Measurements from ENCODE around the gene TRAPPC8. TPM values are rescaled to one million over a fixed set of nuclear protein-coding genes. Genes with fewer than 3 reads are reported as not detected.
"Not testable (repeated sequence)": the region's sequence is repeated elsewhere in the genome, so short reads cannot be mapped to it uniquely, and the experiment has no call there.

TRAPPC8 gene, protein sequence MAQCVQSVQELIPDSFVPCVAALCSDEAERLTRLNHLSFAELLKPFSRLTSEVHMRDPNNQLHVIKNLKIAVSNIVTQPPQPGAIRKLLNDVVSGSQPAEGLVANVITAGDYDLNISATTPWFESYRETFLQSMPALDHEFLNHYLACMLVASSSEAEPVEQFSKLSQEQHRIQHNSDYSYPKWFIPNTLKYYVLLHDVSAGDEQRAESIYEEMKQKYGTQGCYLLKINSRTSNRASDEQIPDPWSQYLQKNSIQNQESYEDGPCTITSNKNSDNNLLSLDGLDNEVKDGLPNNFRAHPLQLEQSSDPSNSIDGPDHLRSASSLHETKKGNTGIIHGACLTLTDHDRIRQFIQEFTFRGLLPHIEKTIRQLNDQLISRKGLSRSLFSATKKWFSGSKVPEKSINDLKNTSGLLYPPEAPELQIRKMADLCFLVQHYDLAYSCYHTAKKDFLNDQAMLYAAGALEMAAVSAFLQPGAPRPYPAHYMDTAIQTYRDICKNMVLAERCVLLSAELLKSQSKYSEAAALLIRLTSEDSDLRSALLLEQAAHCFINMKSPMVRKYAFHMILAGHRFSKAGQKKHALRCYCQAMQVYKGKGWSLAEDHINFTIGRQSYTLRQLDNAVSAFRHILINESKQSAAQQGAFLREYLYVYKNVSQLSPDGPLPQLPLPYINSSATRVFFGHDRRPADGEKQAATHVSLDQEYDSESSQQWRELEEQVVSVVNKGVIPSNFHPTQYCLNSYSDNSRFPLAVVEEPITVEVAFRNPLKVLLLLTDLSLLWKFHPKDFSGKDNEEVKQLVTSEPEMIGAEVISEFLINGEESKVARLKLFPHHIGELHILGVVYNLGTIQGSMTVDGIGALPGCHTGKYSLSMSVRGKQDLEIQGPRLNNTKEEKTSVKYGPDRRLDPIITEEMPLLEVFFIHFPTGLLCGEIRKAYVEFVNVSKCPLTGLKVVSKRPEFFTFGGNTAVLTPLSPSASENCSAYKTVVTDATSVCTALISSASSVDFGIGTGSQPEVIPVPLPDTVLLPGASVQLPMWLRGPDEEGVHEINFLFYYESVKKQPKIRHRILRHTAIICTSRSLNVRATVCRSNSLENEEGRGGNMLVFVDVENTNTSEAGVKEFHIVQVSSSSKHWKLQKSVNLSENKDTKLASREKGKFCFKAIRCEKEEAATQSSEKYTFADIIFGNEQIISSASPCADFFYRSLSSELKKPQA (N-terminal part only)
- 53.3 and 75.6 TPM in 2 replicates for total RNA-seq

DNA sequence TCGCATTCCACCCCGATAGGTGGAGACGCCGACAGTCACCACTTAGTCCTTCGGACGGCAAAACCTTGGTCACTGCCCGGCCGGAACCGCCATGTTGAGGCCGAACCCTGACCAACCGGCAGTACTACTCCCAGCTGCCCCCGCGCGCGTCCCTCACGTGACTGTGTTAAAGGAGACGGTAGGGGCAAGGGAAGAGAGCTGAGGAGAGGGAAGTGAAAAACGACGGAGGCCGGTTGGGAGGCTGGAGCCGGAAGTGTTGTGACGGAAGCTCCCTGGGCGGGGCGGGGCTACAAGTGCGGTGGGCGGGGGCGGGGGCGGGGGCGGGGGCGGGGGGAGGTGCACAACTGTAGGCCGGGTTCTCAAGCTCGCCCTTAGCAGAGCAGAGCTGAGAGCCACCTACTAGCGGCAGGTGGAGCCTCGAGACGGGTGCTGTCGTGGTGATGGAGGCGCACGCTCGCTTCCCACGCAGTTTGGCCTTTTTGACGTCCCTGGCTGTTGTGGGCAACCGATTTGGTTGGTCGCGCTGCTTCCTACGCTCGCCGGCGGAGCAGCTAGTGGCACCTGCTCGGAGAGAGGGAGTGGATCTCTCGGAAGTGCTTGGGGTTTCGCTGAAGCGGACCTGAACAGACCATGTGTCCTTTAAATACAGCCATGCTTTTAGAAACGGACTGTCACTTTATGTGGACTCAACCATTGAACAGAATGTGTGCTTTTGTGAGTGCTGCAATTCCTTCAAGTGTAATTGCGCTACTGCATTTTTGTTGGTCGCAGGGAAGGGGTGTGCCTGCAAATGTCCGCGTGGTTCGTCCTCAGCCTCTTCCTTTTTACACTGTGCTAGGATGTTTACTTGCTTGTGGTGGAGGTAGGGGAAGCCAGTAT lies at the start of gene TRAPPC8:
Gene TRAPPC8, minus strand, starts transcription at position 130 of the 879 bp plus-strand sequence. CDS start 364 bp downstream, outside the sequence.
- peak; percentile 96 for DNase-seq (ENCODE audit: low read depth)

DNA sequence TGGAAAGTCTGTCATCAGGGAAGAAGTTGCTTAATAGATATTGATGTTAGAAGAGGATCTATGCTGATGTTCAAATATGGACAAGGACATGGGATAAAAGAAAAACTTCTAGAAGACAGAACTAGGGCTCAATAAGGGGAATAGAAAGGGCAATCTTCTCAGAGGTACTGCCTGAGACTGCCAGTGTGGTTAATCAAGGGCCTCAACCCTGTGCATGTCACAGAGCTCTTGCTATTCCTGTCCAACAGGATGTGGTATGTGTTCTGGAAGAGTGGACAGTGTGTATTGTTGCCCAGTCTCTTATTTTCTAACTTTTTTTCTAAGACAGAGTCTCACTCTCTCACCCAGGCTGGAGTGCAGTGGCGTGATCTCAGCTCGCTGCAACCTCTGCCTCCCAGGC lies 47.9 kb upstream of the TRAPPC8 start:
- DNase-seq (ENCODE audit: low read depth), result peak; percentile 60

GRCh38 chr18:31983976-31984375 lies 41.0 kb upstream of the TRAPPC8 start:
- peak; percentile 3 for DNase-seq (ENCODE audit: low read depth)

DNA sequence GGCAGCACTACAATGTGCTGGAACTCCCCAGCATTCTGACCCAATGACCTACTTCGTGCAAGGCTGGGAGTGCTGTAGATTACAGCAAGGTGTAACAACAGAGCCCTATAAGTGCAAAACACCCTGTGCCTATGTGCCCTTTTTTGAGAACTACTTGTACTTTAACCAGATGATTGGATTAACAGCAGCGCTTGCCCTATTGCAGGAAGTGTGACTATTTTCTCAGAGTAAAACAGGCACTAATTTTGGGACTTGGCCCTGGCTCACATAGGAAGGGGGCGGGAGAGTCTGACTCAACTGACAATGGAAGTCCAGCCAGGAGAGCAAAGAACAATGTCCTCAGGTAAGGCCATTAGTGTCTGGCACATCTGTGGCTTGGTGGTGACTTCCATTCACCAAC lies 40.1 kb upstream of the TRAPPC8 start:
- no peak for DNase-seq (ENCODE audit: low read depth)

DNA sequence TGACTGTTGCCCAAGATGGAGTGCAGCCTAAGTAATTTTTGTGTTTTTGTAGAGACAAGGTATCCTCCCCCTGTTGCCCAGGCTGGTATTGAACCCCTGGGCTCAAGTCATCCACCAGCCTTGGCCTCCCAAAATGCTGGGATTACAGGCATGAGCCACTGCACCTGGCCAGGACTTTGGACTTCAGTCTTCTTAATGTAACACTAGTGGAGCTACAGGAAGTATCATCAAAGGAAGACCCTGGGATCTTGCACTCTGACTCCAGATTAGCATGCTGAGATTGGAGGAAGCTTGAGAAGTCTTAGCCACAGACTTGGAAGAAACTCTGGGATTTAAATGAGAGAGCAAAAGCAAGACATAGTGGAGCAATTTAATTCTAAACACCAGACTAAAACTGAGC lies 37.9 kb upstream of the TRAPPC8 start:
- DNase-seq (ENCODE audit: low read depth), result no peak

- no peak for DNase-seq (ENCODE audit: low read depth)
Measured at GRCh38 chr18:31979714-31980113, 36.8 kb upstream of the TRAPPC8 start.

DNA sequence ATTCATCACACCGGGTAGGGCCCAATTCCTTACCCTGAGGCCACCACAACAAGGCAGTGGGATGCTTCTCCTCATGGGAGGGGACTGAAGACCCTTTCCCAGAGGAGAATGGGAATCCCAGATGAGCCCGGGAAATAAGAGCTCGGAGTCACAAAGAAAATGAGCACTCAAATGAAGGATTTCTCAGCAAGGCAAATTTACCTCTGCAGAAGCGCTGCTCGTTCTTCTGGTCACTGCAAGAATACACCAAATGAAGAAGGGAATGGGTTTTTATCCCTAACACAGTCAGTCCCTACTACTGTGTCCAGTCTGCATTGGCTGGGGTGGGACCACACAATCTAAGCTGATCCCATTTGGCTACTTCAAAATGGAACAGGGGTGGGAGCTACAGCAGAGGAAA lies 35.7 kb upstream of the TRAPPC8 start:
- no peak for DNase-seq (ENCODE audit: low read depth)

- DNase-seq (ENCODE audit: low read depth), result peak; percentile 49
Measured at GRCh38 chr18:31977270-31977872, 34.4 kb upstream of the TRAPPC8 start.

DNA sequence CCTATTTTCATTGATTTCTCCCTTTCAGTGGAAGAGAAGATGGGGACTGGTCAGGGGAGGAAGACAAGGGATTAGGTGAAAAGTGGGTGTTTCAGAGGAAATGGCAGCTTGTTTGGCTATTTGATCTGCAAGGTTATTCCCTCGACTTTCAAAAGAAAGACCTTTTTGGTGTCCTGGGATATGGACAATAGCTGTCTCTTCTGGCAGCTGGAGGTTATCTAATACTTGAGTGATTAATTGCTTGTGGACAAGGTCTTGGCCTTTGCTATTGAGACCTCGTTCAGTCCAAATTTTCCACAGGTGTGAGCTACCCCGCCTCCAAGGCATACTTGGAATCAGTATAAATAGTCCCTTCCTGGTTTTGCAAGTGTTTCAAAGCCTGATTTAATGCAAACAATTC lies 33.3 kb upstream of the TRAPPC8 start:
- no peak for DNase-seq (ENCODE audit: low read depth)

DNA sequence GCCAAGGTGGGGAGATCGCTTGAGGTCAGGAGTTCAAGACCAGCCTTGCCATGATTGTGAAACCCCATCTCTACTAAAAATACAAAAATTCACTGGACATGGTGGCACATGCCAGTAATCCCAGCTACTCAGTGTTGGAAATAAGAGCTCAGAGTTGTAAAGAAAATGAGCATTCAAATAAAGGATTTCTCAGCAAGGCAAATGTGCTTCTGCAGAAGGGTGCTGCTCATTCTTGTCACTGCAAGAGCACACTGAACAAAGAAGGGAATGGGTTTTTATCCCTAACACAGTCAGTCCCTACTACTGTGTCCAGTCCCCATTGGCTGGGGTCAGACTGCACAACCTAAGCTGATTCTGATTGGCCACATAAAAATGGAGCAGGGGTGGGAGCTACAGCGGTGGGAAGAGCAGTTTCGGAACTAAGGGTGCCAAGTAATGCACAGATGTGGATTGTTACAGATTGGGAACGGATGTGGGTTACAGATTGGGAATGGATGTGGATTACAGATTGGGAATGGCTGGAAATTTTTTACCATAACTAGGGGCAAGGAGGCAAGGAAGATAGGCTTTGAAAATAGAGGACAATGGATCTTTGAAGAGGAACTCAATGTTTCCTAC lies 31.1 kb upstream of the TRAPPC8 start:
- no peak for DNase-seq (ENCODE audit: low read depth)

- no peak for DNase-seq (ENCODE audit: low read depth)
Measured at GRCh38 chr18:31970617-31971016, 27.7 kb upstream of the TRAPPC8 start.

DNA sequence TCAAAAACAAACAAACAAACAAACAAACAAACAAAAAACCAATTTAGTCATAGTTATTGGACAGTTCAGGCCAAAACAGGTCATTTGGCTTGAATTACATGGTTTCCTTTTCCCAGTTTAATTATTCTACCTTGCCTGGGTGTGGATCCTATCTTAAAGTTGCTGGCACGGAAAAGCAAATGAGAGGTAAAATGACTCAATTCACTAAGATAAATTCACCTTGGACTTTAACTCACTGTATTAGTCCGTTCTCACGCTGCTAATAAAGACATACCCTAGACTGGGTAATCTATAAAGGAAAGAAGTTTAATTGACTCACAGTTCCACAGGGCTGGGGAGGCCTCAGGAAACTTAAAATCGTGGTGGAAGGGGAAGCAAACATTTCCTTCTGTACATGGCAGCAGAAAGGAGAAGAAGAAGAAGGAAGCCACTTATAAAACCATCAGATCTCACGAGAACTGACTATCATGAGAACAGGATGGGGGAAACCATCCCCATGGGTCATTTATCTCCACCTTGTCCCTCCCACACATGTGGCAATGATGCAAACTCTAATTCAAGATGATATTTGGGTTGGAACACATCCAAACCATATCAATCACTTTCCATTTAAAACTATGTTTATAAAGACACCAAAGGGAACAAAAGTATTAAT lies 22.5 kb upstream of the TRAPPC8 start:
- no peak for DNase-seq (ENCODE audit: low read depth)

DNA sequence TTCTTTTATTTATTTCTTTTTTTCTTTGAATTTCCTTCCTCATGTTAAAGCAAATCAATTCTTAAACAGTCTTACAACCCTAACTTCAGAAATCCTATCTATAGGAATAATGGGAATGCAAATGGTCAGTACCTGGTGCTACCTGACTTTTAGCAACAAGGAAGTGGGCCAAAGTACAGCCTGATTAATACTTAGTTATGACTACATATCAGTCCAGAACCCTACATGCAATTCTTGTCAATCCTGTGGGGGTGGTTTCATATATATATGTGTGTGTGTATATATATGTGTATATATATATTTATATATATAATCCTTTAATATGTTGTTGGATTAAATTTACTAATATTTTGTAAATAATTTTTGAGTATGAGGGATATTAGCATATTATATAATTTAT lies 14.8 kb upstream of the TRAPPC8 start:
- DNase-seq (ENCODE audit: low read depth), result no peak

DNA sequence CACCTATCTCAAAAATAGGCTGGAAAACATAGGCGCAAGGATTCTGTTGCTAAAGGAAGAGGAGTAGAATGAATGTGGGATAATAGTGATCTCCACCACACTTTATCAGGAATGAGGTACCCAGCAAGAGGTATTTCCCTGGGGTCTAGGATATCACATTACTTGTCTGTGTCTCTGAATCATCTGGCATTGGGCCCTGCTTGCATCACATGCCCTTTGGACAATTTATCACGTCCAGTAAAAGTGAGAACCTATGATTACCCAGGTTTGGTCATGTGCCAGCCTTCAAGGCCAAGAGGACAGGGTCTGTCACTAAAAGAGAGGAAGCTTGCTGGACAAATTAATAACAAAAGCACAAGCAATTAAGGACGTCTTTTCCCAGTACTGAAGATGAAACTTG lies 11.4 kb upstream of the TRAPPC8 start:
- DNase-seq (ENCODE audit: low read depth), result peak; percentile 81

GRCh38 chr18:31953699-31954098 lies 10.8 kb upstream of the TRAPPC8 start:
- DNase-seq (ENCODE audit: low read depth), result not testable (repeated sequence)

- no peak for DNase-seq (ENCODE audit: low read depth)
Measured at GRCh38 chr18:31952223-31952622, 9.3 kb upstream of the TRAPPC8 start.

GRCh38 chr18:31950583-31950982 lies 7.7 kb upstream of the TRAPPC8 start:
- peak; percentile 32 for DNase-seq (ENCODE audit: low read depth)

- not testable (repeated sequence) for DNase-seq (ENCODE audit: low read depth)
Measured at GRCh38 chr18:31948349-31948748, 5.4 kb upstream of the TRAPPC8 start.

GRCh38 chr18:31946305-31947046 lies 3.5 kb upstream of the TRAPPC8 start:
- DNase-seq (ENCODE audit: low read depth), result no peak

All from renal cortical epithelial cell (primary cell).